ENCODE measurements around the gene ABCA2.

DNA sequence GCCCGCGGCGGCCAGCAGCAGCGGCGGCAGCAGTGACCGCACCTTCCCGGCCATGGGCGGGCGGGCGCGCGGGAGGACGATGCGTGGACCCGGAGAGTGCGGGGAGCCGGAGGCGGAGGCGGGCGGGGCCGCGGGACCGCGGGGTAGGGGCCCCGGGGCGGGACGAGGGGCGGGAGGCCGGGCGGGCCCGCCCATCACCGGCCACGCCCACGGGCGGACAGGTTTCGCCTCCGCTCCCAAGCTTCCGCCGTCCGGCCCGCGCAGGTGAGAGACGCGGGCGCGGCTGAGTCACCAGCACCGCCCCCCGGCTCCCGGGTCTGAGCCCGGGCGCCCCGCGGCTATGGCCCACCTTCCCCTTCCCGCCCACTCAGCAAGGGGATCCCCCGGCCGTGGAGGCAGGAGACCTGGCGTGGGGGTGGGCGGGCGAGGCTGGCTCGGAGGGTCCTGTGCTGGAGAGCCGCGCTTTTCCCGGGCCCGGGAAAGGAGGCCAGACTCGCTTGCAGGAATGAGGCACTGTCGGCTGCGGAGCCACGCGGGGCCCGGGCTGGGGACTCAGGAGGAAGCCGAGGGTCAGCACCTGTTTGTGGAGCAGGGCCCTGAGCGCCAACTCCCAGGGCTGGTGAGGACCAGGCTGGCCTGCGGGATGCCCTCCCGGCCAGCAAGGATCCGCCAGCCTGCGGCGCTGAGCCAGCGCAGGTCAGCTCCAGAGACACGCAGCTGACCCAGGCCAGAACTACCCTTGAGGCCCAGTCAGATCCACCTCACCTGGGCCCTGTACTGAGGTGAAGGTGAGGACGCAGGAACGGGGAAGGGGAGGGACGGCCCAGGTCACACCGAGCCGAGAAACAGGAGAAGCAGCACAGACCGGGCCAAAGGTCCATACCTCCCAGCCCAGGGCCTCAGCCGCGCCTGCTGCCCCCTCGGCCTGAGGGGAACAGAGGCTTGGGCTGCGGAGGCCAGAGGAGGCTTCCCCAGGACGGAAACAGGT, 26.2 kb upstream of the ABCA2 start, which contains the start of gene ENTPD2:
- TF ChIP-seq POLR2AphosphoS5 (IDR thresholded peaks at IDR 0.05; ENCODE audit: low read depth, low read length) (no peak), TAF1 (IDR thresholded peaks at IDR 0.05; ENCODE audit: borderline replicate concordance, insufficient read depth, low read length) (no peak), SIN3A (IDR thresholded peaks at IDR 0.05; ENCODE audit: borderline replicate concordance, insufficient read depth, low read length) (no peak), FOXP2 (optimal IDR thresholded peaks at IDR 0.05; ENCODE audit: borderline replicate concordance, extremely low read depth, extremely low read length, insufficient read depth) (no peak)
- TF ChIP-seq, protein P1, sequence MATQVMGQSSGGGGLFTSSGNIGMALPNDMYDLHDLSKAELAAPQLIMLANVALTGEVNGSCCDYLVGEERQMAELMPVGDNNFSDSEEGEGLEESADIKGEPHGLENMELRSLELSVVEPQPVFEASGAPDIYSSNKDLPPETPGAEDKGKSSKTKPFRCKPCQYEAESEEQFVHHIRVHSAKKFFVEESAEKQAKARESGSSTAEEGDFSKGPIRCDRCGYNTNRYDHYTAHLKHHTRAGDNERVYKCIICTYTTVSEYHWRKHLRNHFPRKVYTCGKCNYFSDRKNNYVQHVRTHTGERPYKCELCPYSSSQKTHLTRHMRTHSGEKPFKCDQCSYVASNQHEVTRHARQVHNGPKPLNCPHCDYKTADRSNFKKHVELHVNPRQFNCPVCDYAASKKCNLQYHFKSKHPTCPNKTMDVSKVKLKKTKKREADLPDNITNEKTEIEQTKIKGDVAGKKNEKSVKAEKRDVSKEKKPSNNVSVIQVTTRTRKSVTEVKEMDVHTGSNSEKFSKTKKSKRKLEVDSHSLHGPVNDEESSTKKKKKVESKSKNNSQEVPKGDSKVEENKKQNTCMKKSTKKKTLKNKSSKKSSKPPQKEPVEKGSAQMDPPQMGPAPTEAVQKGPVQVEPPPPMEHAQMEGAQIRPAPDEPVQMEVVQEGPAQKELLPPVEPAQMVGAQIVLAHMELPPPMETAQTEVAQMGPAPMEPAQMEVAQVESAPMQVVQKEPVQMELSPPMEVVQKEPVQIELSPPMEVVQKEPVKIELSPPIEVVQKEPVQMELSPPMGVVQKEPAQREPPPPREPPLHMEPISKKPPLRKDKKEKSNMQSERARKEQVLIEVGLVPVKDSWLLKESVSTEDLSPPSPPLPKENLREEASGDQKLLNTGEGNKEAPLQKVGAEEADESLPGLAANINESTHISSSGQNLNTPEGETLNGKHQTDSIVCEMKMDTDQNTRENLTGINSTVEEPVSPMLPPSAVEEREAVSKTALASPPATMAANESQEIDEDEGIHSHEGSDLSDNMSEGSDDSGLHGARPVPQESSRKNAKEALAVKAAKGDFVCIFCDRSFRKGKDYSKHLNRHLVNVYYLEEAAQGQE (IDR thresholded peaks at IDR 0.05; ENCODE audit: insufficient read depth in 1 of 2, low read depth in 2 of 2, low read length in 2 of 2) = no peak

All from PFSK-1 (cell line).